SK-N-SH (cell line): Measurements from ENCODE around the gene NIPAL3. TPM values are rescaled to one million over a fixed set of nuclear protein-coding genes. Genes with fewer than 3 reads are reported as not detected.

Source experiments
- CTCF ChIA-PET: fragments of 300-600, 350-600 bp; formaldehyde crosslinking; extraction: SDS; loops from one replicate; lab custom pipeline; 2021; lab: Yijun Ruan, JAX
- POLR2A ChIA-PET: fragments of 350-600 bp; sonication (Branson Sonifier 250); formaldehyde crosslinking; extraction: SDS; loops from one replicate; lab custom pipeline; 2020; ENCODE audit warnings: antibody characterized with exemption, inconsistent platforms; lab: Yijun Ruan, JAX
- DNase-seq: peaks from one replicate; pipeline ENCODE4 v3.0.0; 2012
- H2AFZ ChIP-seq: fragments of 200-600 bp; sonication (generic); 2 replicates; pipeline ENCODE4 v1.8.1; 2016; ENCODE audit warnings: antibody characterized with exemption, mild to moderate bottlenecking, low read depth
- H3F3A ChIP-seq: fragments of 200-600 bp; sonication (generic); replicated peaks from 2 replicates; pipeline ENCODE3; 2016; ENCODE audit warnings: antibody characterized with exemption, mild to moderate bottlenecking; ENCODE audit not compliant: insufficient read depth
- H3K27ac ChIP-seq, 2 experiments: fragments of 200-500 bp in 1 of 2; fragments of 200-600 bp in 1 of 2; sonication (Bioruptor generic) in 1 of 2; sonication (generic), shearing (Covaris generic) in 1 of 2; 2 replicates each; pipeline versions ENCODE4 v1.5.1 to v1.6.1; 2014 to 2016; ENCODE audit warnings: low read depth in 2 of 2, inconsistent platforms in 1 of 2, low read length in 1 of 2, mild to moderate bottlenecking in 1 of 2, mixed read lengths in 1 of 2
- H3K27me3 ChIP-seq: fragments of 200-600 bp; sonication (generic), shearing (Covaris generic); 2 replicates; pipeline ENCODE4 v1.6.1; 2016; ENCODE audit warnings: mixed run types; ENCODE audit not compliant: insufficient read depth
- H3K36me3 ChIP-seq, 2 experiments: fragments of 200-500 bp in 1 of 2; fragments of 200-600 bp in 1 of 2; sonication (Bioruptor generic) in 1 of 2; sonication (generic) in 1 of 2; replicated peaks in 1 of 2; 2 replicates each; pipeline versions ENCODE3 to v1.5.1; 2014 to 2016; ENCODE audit warnings: low read length in 1 of 2, mild to moderate bottlenecking in 1 of 2; ENCODE audit not compliant: insufficient read depth in 2 of 2, control insufficient read depth in 1 of 2
- H3K4me1 ChIP-seq, 2 experiments: fragments of 200-500 bp in 1 of 2; fragments of 200-600 bp in 1 of 2; sonication (Bioruptor generic) in 1 of 2; sonication (generic), shearing (Covaris generic) in 1 of 2; 2 replicates each; pipeline versions ENCODE4 v1.5.1 to v1.6.1; 2014 to 2016; ENCODE audit warnings: low read depth in 1 of 2, low read length in 1 of 2, mixed run types in 1 of 2; ENCODE audit not compliant: insufficient read depth in 2 of 2, control insufficient read depth in 1 of 2
- H3K4me2 ChIP-seq: fragments of 200-600 bp; sonication (generic), shearing (Covaris generic); 2 replicates; pipeline ENCODE4 v1.6.1; 2017; ENCODE audit warnings: mixed run types
- H3K4me3 ChIP-seq, 2 experiments: fragments of 200-500 bp in 1 of 2; fragments of 200-600 bp in 1 of 2; sonication (Bioruptor generic) in 1 of 2; sonication (generic), shearing (Covaris generic) in 1 of 2; 2 replicates each; pipeline versions ENCODE4 v1.5.1 to v1.8.1; 2014 to 2016; ENCODE audit warnings: low read depth in 2 of 2, inconsistent platforms in 1 of 2, low read length in 1 of 2, mild to moderate bottlenecking in 1 of 2, mixed read lengths in 1 of 2, moderate library complexity in 1 of 2
- H3K79me2 ChIP-seq: fragments of 200-600 bp; sonication (generic); 2 replicates; pipeline ENCODE4 v1.8.1; 2017; ENCODE audit warnings: mild to moderate bottlenecking; ENCODE audit not compliant: insufficient read depth
- H3K9ac ChIP-seq: fragments of 200-600 bp; sonication (generic); 2 replicates; pipeline ENCODE4 v1.6.1; 2017; ENCODE audit warnings: mixed run types
- H3K9me2 ChIP-seq: fragments of 200-600 bp; sonication (generic); 2 replicates; pipeline ENCODE4 v1.6.1; 2017; ENCODE audit warnings: mixed run types
- H3K9me3 ChIP-seq: fragments of 200-600 bp; sonication (generic); 2 replicates; pipeline ENCODE4 v1.6.1; 2017; ENCODE audit warnings: mixed run types, mild to moderate bottlenecking, moderate library complexity
- H4K20me1 ChIP-seq: fragments of 200-600 bp; sonication (generic); 2 replicates; pipeline ENCODE4 v1.6.1; 2017; ENCODE audit warnings: mild to moderate bottlenecking, mixed run types; ENCODE audit not compliant: insufficient read depth
- ELF1 ChIP-seq: IDR thresholded peaks from 2 replicates; pipeline ENCODE4 v1.4.0; 2012
- GABPA ChIP-seq: IDR thresholded peaks from 2 replicates; pipeline ENCODE4 v1.4.0; 2012; ENCODE audit warnings: low read depth, mild to moderate bottlenecking
- NRF1 ChIP-seq: IDR thresholded peaks from 2 replicates; pipeline ENCODE4 v1.6.1; 2012; ENCODE audit warnings: low read depth, mild to moderate bottlenecking, low read length
- SIN3A ChIP-seq: IDR thresholded peaks from 2 replicates; pipeline ENCODE4 v1.6.1; 2012; ENCODE audit warnings: low read depth, mild to moderate bottlenecking, low read length, moderate library complexity, borderline replicate concordance
- TAF1 ChIP-seq: IDR thresholded peaks from 2 replicates; pipeline ENCODE4 v1.6.1; 2012; ENCODE audit warnings: low read depth, mild to moderate bottlenecking, low read length, moderate library complexity, borderline replicate concordance
- TEAD4 ChIP-seq: IDR thresholded peaks from 2 replicates; pipeline ENCODE4 v1.4.0; 2012; ENCODE audit warnings: mild to moderate bottlenecking, borderline replicate concordance; ENCODE audit not compliant: insufficient read depth
- YY1 ChIP-seq: IDR thresholded peaks from 2 replicates; pipeline ENCODE4 v1.4.0; 2012; ENCODE audit warnings: low read depth, mild to moderate bottlenecking
- WGBS: methylation state at CpG from one replicate; pipeline ENCODE4 v1.1.6; 2017; ENCODE audit warnings: low lambda C conversion rate; 5-methylcytosine and 5-hydroxymethylcytosine counted together
- polyA plus RNA-seq, 3 experiments: library from polyadenylated mRNA; depleted of rRNA; stranded (reverse); fragments of >200 nt; gene quantifications; 2 replicates each; pipeline ENCODE4 v1.2.3, GENCODE V29; 2012
- TF ChIP-seq, protein P1 (sequence below): IDR thresholded peaks from 2 replicates; pipeline ENCODE4 v1.4.0; 2012; ENCODE audit warnings: low read depth
- TF ChIP-seq, protein P2 (sequence below): IDR thresholded peaks from 2 replicates; pipeline ENCODE4 v1.6.1; 2012; ENCODE audit warnings: mild to moderate bottlenecking, low read depth, low read length, moderate library complexity
- TF ChIP-seq, protein P3 (sequence below): fragments of 200-600 bp; sonication (generic); IDR thresholded peaks from 2 replicates; pipeline ENCODE4 v1.6.1; 2017; ENCODE audit warnings: antibody characterized with exemption, mild to moderate bottlenecking, moderate library complexity
- TF ChIP-seq, protein P4 (sequence below): IDR thresholded peaks from 2 replicates; pipeline ENCODE4 v1.4.0; 2012; ENCODE audit warnings: low read depth, borderline replicate concordance

NIPAL3 gene
- polyA plus RNA-seq, 1 of the 3 experiments (the other 2 are of a cell fraction), result 20.3 TPM

DNA sequence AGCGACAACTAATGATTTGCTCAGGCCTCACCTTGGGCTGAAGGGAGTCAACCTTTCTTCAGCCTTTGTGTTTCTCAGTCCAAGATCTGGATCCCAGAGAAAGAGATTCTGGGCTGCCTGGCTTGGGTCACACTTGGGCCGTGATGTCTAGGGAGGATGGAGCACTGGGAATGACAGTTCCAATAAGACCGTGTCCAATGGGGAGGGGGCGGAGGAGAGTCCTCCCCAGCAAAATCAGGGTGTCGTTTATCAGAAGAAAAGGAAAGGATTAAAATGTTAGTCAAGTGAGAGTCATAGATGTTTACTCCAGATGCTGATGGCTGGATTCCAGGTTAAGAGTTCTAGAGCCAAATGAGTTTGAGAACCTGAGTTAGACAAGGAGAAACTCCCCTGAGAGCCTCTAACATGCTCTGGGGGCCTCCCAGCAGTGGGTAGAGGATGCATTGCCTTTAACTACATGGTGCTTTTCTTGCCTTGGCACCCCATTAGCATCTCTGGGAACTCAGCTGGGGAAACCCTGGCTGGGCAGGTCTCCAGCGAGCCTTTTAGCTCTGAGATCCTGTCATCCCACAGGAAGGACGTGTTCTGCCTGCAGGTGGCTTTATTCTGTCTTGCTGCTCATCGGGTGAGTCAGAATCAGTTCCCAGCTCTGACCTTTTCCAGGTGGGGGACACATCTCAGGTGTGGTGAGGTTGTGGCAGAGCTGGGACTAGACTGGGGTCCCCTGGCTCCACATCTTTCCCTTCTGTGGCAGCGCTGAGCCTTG is 22.2 kb downstream of the NIPAL3 start:
- Histone ChIP-seq H3K4me1 (peaks cover 0 to 16% of the 10 kb centered on the region in 2 experiments; a peak in 1 of 4 replicates), H3K27ac (no peak overlapping the region; a peak in 1 of 4 replicates), H3K36me3 (peaks cover 3% of the 10 kb centered on the region in 2 experiments), H3K4me3 (no peak overlapping the region), H3K9me2 (0 out of 2 replicates have a peak, but pooled peaks cover 3% of the 10 kb centered on the region), H3K27me3 (no peaks in the 10 kb centered on the region), H3K79me2 (no peaks in the 10 kb centered on the region), H3K9ac (no peak overlapping the region), H4K20me1 (no peaks in the 10 kb centered on the region), H3F3A (no peaks in the 10 kb centered on the region), H2AFZ (no peak overlapping the region), H3K9me3 (no peaks in the 10 kb centered on the region), H3K4me2 (no peak overlapping the region)
- ChIA-PET POLR2A (no interaction called here), CTCF (interaction anchor here (0.5 to 1.2 kb wide), 6 partner anchors 20 to 875 kb away, joined by 3 to 6 read pairs (median 4); partner anchors contain the start of gene NIPAL3)
- 94% methylated on average over 8 of the region's 9 CpGs for WGBS
- TF ChIP-seq, protein P1, sequence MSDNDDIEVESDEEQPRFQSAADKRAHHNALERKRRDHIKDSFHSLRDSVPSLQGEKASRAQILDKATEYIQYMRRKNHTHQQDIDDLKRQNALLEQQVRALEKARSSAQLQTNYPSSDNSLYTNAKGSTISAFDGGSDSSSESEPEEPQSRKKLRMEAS, result no peak
- TF ChIP-seq ELF1 (no peak), TAF1 (no peak), SIN3A (no peak), NRF1 (no peak), TEAD4 (no peak), YY1 (no peak), GABPA (no peak)
- TF ChIP-seq, protein P2, sequence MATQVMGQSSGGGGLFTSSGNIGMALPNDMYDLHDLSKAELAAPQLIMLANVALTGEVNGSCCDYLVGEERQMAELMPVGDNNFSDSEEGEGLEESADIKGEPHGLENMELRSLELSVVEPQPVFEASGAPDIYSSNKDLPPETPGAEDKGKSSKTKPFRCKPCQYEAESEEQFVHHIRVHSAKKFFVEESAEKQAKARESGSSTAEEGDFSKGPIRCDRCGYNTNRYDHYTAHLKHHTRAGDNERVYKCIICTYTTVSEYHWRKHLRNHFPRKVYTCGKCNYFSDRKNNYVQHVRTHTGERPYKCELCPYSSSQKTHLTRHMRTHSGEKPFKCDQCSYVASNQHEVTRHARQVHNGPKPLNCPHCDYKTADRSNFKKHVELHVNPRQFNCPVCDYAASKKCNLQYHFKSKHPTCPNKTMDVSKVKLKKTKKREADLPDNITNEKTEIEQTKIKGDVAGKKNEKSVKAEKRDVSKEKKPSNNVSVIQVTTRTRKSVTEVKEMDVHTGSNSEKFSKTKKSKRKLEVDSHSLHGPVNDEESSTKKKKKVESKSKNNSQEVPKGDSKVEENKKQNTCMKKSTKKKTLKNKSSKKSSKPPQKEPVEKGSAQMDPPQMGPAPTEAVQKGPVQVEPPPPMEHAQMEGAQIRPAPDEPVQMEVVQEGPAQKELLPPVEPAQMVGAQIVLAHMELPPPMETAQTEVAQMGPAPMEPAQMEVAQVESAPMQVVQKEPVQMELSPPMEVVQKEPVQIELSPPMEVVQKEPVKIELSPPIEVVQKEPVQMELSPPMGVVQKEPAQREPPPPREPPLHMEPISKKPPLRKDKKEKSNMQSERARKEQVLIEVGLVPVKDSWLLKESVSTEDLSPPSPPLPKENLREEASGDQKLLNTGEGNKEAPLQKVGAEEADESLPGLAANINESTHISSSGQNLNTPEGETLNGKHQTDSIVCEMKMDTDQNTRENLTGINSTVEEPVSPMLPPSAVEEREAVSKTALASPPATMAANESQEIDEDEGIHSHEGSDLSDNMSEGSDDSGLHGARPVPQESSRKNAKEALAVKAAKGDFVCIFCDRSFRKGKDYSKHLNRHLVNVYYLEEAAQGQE, result no peak
- TF ChIP-seq, protein P3, sequence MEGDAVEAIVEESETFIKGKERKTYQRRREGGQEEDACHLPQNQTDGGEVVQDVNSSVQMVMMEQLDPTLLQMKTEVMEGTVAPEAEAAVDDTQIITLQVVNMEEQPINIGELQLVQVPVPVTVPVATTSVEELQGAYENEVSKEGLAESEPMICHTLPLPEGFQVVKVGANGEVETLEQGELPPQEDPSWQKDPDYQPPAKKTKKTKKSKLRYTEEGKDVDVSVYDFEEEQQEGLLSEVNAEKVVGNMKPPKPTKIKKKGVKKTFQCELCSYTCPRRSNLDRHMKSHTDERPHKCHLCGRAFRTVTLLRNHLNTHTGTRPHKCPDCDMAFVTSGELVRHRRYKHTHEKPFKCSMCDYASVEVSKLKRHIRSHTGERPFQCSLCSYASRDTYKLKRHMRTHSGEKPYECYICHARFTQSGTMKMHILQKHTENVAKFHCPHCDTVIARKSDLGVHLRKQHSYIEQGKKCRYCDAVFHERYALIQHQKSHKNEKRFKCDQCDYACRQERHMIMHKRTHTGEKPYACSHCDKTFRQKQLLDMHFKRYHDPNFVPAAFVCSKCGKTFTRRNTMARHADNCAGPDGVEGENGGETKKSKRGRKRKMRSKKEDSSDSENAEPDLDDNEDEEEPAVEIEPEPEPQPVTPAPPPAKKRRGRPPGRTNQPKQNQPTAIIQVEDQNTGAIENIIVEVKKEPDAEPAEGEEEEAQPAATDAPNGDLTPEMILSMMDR, result no peak
- TF ChIP-seq, protein P4, sequence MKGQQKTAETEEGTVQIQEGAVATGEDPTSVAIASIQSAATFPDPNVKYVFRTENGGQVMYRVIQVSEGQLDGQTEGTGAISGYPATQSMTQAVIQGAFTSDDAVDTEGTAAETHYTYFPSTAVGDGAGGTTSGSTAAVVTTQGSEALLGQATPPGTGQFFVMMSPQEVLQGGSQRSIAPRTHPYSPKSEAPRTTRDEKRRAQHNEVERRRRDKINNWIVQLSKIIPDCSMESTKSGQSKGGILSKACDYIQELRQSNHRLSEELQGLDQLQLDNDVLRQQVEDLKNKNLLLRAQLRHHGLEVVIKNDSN, result no peak
- no peak for DNase-seq
